Thyroid gland (tissue), 4 donors: ENCODE data around the gene TRIM8. TPM values are rescaled to one million over a fixed set of nuclear protein-coding genes. Genes with fewer than 3 reads are reported as not detected.

Experiments used
- DNase-seq, 2 donors: peaks; one replicate each; pipeline ENCODE4 v3.0.0-alpha.2; 2019
- H3K27ac ChIP-seq, 3 donors: fragments of 200-600 bp; sonication (generic); 1 replicate in 2 of 3; 2 replicates in 1 of 3; pipeline ENCODE4 v1.5.1; 2016 to 2019; ENCODE audit warnings: mild to moderate bottlenecking in 1 of 3, moderate library complexity in 1 of 3
- H3K27me3 ChIP-seq: fragments of 200-600 bp; sonication (generic); one replicate; pipeline ENCODE4 v1.5.1; 2019
- H3K36me3 ChIP-seq, 2 donors: fragments of 200-600 bp; sonication (generic); one replicate each; pipeline ENCODE4 v1.5.1; 2016 to 2019
- H3K4me1 ChIP-seq, 2 donors: fragments of 200-600 bp; sonication (generic); one replicate each; pipeline ENCODE4 v1.5.1; 2017 to 2019
- H3K4me3 ChIP-seq, 3 donors: fragments of 200-600 bp; sonication (generic); replicated peaks in 1 of 3; 1 replicate in 2 of 3; 2 replicates in 1 of 3; pipeline ENCODE4 v1.5.1; 2016; ENCODE audit warnings: mild to moderate bottlenecking in 1 of 3
- H3K9me3 ChIP-seq: fragments of 200-600 bp; sonication (generic); one replicate; pipeline ENCODE4 v1.5.1; 2017
- POLR2A ChIP-seq, 2 donors: fragments of 450-650 bp; IDR thresholded peaks; one replicate each; pipeline ENCODE4 v1.6.1; 2017; ENCODE audit warnings: antibody characterized with exemption in 2 of 2, mild to moderate bottlenecking in 2 of 2, moderate library complexity in 1 of 2
- WGBS, 2 donors: methylation state at CpG; one replicate each; pipeline ENCODE4 v1.1.5; 2017; 5-methylcytosine and 5-hydroxymethylcytosine counted together
- intact Hi-C: fragments of 100-400 bp; cut with DNase I; formaldehyde crosslinking; loops from one replicate; pipeline ENCODE4 v1.15.1; 2023
- total RNA-seq, 4 donors: library from RNA; depleted of rRNA; stranded (reverse); fragments of >200 nt; gene quantifications; one replicate each; pipeline ENCODE4 v1.2.3, GENCODE V29; 2016
- TF ChIP-seq, protein P1 (sequence below), 6 experiments: fragments of 200-600 bp in 3 of 6; fragments of 450-650 bp in 3 of 6; sonication (generic) in 3 of 6; IDR thresholded peaks; one replicate each; pipeline ENCODE4 v1.5.1; 2016 to 2019; ENCODE audit warnings: antibody characterized with exemption in 6 of 6, mild to moderate bottlenecking in 2 of 6, inconsistent platforms in 1 of 6, moderate library complexity in 1 of 6

The TRIM8 gene
- total RNA-seq, 4 donors from 2014 or later: 138 to 187 (median 162) TPM

DNA sequence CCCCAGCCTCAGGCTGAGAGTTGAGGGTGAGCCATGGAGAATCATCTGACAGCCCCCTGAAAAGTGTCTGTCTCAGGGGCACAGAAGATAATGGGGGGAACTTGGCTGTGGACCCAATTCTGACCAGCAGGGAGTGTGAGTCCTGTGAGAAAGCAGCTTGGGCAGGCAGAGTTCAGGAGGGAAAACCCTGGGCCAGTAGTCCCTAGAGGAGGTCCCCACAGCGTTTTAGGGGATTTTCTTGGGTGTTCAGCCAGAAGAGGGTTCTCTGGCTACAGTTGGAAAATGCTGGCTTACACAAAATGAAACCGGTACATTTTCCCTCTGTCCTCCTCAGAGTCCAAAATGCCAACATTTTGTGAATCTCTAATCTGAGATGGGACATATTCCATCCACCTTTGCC, 35.8 kb upstream of the TRIM8 start:
- WGBS, 2 donors: 66 to 83% methylated on average over 2 of the region's 2 CpGs
- Histone ChIP-seq H3K4me3 (no peak overlapping the region), H3K36me3 (no peaks in the 10 kb centered on the region), H3K27ac (no peak overlapping the region), H3K4me1 (peaks cover 0 to 26% of the 10 kb centered on the region in 2 donors), H3K27me3 (no peaks in the 10 kb centered on the region), H3K9me3 (no peaks in the 10 kb centered on the region)
- TF ChIP-seq, protein P1, sequence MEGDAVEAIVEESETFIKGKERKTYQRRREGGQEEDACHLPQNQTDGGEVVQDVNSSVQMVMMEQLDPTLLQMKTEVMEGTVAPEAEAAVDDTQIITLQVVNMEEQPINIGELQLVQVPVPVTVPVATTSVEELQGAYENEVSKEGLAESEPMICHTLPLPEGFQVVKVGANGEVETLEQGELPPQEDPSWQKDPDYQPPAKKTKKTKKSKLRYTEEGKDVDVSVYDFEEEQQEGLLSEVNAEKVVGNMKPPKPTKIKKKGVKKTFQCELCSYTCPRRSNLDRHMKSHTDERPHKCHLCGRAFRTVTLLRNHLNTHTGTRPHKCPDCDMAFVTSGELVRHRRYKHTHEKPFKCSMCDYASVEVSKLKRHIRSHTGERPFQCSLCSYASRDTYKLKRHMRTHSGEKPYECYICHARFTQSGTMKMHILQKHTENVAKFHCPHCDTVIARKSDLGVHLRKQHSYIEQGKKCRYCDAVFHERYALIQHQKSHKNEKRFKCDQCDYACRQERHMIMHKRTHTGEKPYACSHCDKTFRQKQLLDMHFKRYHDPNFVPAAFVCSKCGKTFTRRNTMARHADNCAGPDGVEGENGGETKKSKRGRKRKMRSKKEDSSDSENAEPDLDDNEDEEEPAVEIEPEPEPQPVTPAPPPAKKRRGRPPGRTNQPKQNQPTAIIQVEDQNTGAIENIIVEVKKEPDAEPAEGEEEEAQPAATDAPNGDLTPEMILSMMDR (IDR thresholded peaks at IDR 0.05): no peak
- TF ChIP-seq POLR2A (IDR thresholded peaks at IDR 0.05): no peak
- DNase-seq: no peak
- intact Hi-C loops: no loop called here

DNA sequence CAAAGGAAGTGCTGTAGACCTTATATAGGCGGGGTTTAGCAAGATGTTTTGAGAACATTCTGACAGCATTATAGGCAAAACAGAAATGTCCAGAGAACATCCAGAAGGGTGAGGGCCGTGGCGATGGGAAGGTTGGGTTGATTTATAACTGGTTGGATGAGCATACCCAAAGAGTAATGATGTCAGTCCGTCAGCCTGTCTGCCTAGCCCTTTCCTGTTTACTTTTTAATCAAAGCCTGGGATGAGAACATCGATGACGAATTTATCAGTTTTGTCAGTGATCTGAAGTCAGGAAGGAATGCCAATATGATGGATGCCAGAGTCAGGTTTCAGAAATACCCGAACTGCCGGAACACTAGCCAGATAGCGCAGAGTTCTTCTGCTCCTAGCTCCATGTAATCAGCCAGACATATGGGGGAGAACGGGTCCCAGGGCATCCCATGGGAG, 33.8 kb upstream of the TRIM8 start:
- no peak for DNase-seq
- no peaks in the 10 kb centered on the region for H3K9me3 ChIP-seq
- peaks cover 0 to 23% of the 10 kb centered on the region in 2 donors for H3K4me1 ChIP-seq
- intact Hi-C loops: no loop called here
- no peak overlapping the region for H3K27ac ChIP-seq
- H3K4me3 ChIP-seq: no peak overlapping the region
- H3K36me3 ChIP-seq: no peaks in the 10 kb centered on the region
- H3K27me3 ChIP-seq: no peaks in the 10 kb centered on the region
- TF ChIP-seq, protein P1 (IDR thresholded peaks at IDR 0.05): no peak
- TF ChIP-seq POLR2A (IDR thresholded peaks at IDR 0.05): no peak
- WGBS, 2 donors: 79 to 87% methylated on average over 10 of the region's 10 CpGs

DNA sequence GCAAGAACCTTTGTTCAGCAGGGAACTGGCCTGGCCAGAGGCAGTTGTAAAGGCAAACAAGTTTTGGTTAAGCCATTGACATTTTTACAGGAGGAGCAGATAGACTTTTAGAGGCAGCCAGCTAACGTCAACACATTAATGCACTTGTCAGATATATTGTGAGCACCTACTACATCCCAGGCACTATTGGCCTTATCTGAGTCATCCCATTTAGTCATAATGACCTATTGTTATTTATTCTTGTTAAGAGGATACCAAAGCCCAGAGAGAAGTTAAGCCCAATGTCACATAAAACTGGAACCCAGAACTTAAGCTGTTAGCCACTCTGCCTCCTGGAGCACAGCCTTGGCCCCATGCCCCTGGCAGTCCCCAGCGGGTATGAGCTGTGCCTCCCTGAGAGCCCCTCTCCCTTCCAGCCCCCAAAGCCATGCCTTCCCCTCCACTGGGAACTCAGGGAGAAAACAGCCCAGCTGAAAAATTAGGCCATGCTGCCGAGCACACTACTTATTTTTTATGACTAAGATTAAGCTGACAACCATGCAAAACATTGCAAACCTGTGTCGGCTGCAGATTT, 32.7 kb upstream of the TRIM8 start:
- peaks cover 0 to 29% of the 10 kb centered on the region in 2 donors for H3K4me1 ChIP-seq
- WGBS, 2 donors: 82 to 90% methylated on average over 4 of the region's 4 CpGs
- TF ChIP-seq, protein P1 (IDR thresholded peaks at IDR 0.05): no peak
- TF ChIP-seq POLR2A (IDR thresholded peaks at IDR 0.05): no peak
- intact Hi-C loops: no loop called here
- no peaks in the 10 kb centered on the region for H3K9me3 ChIP-seq
- H3K27ac ChIP-seq: no peak overlapping the region
- no peak for DNase-seq
- no peak overlapping the region for H3K4me3 ChIP-seq
- H3K27me3 ChIP-seq: no peaks in the 10 kb centered on the region
- no peaks in the 10 kb centered on the region for H3K36me3 ChIP-seq

DNA sequence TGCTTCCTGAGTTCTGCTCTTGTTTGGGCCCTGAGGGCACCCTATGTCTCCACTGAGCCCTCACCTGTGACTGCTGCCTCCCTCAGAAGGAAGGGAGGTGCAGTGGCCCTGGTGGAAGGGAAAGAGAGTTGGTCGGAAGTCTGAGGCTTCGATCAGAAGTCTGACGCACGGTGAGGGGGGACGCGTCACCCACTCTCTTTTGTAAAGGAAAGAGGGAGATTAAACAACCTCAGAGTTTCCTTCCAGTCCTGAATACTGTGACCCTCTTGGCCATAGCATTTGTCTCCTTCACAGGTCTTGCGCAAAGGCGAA, 31.4 kb upstream of the TRIM8 start:
- H3K9me3 ChIP-seq: no peaks in the 10 kb centered on the region
- peaks cover 0 to 31% of the 10 kb centered on the region in 2 donors for H3K4me1 ChIP-seq
- no peaks in the 10 kb centered on the region for H3K27me3 ChIP-seq
- intact Hi-C loops: no loop called here
- H3K36me3 ChIP-seq: no peaks in the 10 kb centered on the region
- no peak overlapping the region for H3K4me3 ChIP-seq
- no peak for DNase-seq
- peak overlapping the region in 2 of 3 donors; percentile 33 to 37 for H3K27ac ChIP-seq
- TF ChIP-seq, protein P1 (IDR thresholded peaks at IDR 0.05): no peak
- no peak for TF ChIP-seq POLR2A (IDR thresholded peaks at IDR 0.05)
- WGBS, 2 donors: 88 to 91% methylated on average over 8 of the region's 8 CpGs

DNA sequence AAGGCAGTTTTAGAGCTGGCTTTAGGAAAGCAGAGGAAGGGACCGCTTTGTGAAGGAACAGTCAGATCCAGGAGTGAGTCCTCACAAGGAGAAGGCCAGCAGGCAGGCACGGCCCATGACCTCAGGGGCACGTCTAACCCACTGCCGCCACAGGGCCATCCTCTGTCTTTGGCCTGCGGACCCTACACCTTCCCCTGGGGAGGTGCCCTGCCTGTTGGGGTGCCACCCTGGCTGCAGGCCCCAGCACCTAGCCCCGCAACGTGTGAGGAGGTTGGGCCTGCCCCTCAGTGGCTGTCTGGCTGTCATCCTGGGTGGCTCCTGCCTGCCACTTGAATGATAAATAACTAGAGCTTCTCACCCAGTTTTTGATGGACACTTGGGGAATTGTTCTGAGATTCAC, 31.0 kb upstream of the TRIM8 start:
- Histone ChIP-seq H3K27ac (peak overlapping the region in 2 of 3 donors; percentile 33 to 37), H3K9me3 (no peaks in the 10 kb centered on the region), H3K4me1 (peaks cover 0 to 31% of the 10 kb centered on the region in 2 donors), H3K4me3 (no peak overlapping the region), H3K36me3 (no peaks in the 10 kb centered on the region), H3K27me3 (no peaks in the 10 kb centered on the region)
- intact Hi-C loops: no loop called here
- TF ChIP-seq POLR2A (IDR thresholded peaks at IDR 0.05): no peak
- TF ChIP-seq, protein P1 (IDR thresholded peaks at IDR 0.05): no peak
- 81 to 89% methylated on average over 3 to 7 of the region's 7 CpGs for WGBS, 2 donors
- no peak for DNase-seq
